Keratinocyte (primary cell): Measurements from ENCODE around the gene RNF121. TPM values are rescaled to one million over a fixed set of nuclear protein-coding genes. Genes with fewer than 3 reads are reported as not detected.

Source experiments
- DNase-seq: peaks from one replicate; pipeline ENCODE4 v3.0.0-alpha.2; 2011; ENCODE audit warnings: low read depth, missing footprints, low spot score
- FAIRE-seq: peaks from 2 replicates; lab custom pipeline; 2011; peaks lifted over from hg19 to GRCh38; lab: Jason Lieb, UNC
- H2AFZ ChIP-seq: 2 replicates; pipeline ENCODE4 v1.6.0; 2012; ENCODE audit warnings: low read length, control low read depth, inconsistent platforms; ENCODE audit not compliant: control insufficient read depth
- H3K27ac ChIP-seq: 2 replicates; pipeline ENCODE4 v1.5.1; 2011; ENCODE audit warnings: low read length; ENCODE audit not compliant: control insufficient read depth, insufficient read depth
- H3K27me3 ChIP-seq: 3 replicates; pipeline ENCODE4 v1.6.0; 2011; ENCODE audit warnings: low read length; ENCODE audit not compliant: control insufficient read depth, insufficient read depth; ENCODE audit errors: extremely low read depth
- H3K36me3 ChIP-seq, 2 experiments: 2 replicates in 1 of 2; 3 replicates in 1 of 2; pipeline ENCODE4 v1.5.1; 2011; ENCODE audit warnings: low read length in 2 of 2, mild to moderate bottlenecking in 1 of 2; ENCODE audit not compliant: control insufficient read depth in 2 of 2, insufficient read depth in 2 of 2; ENCODE audit errors: extremely low read depth in 1 of 2
- H3K4me1 ChIP-seq: 3 replicates; pipeline ENCODE4 v1.5.1; 2011; ENCODE audit warnings: low read length; ENCODE audit not compliant: control insufficient read depth, insufficient read depth; ENCODE audit errors: extremely low read depth
- H3K4me2 ChIP-seq: 3 replicates; pipeline ENCODE4 v1.6.0; 2011; ENCODE audit warnings: low read depth, low read length; ENCODE audit not compliant: control insufficient read depth, insufficient read depth; ENCODE audit errors: extremely low read depth
- H3K4me3 ChIP-seq, 3 experiments: fragments of 200-600 bp in 1 of 3; sonication (generic) in 1 of 3; 2 replicates in 2 of 3; 3 replicates in 1 of 3; pipeline ENCODE4 v1.5.1; 2011 to 2016; ENCODE audit warnings: low read length in 3 of 3, mild to moderate bottlenecking in 3 of 3, control low read depth in 2 of 3, inconsistent platforms in 1 of 3, low read depth in 1 of 3, mixed read lengths in 1 of 3, mixed run types in 1 of 3, moderate library complexity in 1 of 3; ENCODE audit not compliant: control insufficient read depth in 2 of 3, insufficient read depth in 2 of 3; ENCODE audit errors: extremely low read depth in 1 of 3
- H3K79me2 ChIP-seq: 2 replicates; pipeline ENCODE4 v1.6.0; 2012; ENCODE audit warnings: low read length; ENCODE audit not compliant: control insufficient read depth, insufficient read depth
- H3K9ac ChIP-seq: 3 replicates; pipeline ENCODE4 v1.6.0; 2011; ENCODE audit warnings: low read length; ENCODE audit not compliant: control insufficient read depth, insufficient read depth; ENCODE audit errors: extremely low read depth
- H3K9me1 ChIP-seq: 3 replicates; pipeline ENCODE4 v1.6.0; 2011; ENCODE audit warnings: low read length; ENCODE audit not compliant: control insufficient read depth, insufficient read depth; ENCODE audit errors: extremely low read depth
- H3K9me3 ChIP-seq: 2 replicates; pipeline ENCODE4 v1.5.1; 2012; ENCODE audit warnings: low read depth, low read length; ENCODE audit not compliant: control insufficient read depth
- H4K20me1 ChIP-seq: 3 replicates; pipeline ENCODE4 v1.6.0; 2011; ENCODE audit warnings: low read length; ENCODE audit not compliant: control insufficient read depth, insufficient read depth; ENCODE audit errors: extremely low read depth
- CTCF ChIP-seq, 3 experiments: IDR thresholded peaks in 1 of 3; conservative IDR thresholded peaks in 1 of 3; optimal IDR thresholded peaks in 1 of 3; 2 replicates in 2 of 3; 3 replicates in 1 of 3; pipeline versions ENCODE3 to v1.5.1; 2011; ENCODE audit warnings: low read length in 3 of 3, mild to moderate bottlenecking in 3 of 3, moderate library complexity in 2 of 3, control low read depth in 1 of 3, inconsistent platforms in 1 of 3; ENCODE audit not compliant: insufficient read depth in 2 of 3; ENCODE audit errors: extremely low read depth in 1 of 3
- EZH2 ChIP-seq: IDR thresholded peaks from one replicate; pipeline ENCODE4 v1.6.1; 2012; ENCODE audit warnings: inconsistent platforms, mild to moderate bottlenecking, low read length, moderate library complexity
- dilution Hi-C: fragments of 300-500 bp; cut with MboI; formaldehyde crosslinking; loops from one replicate; pipeline ENCODE4 v1.7.0; 2020; ENCODE audit warnings: low sequenced_read_pairs; ENCODE audit not compliant: extremely low pct_ligation_motif_present
- polyA plus RNA-seq, 5 experiments: library from polyadenylated mRNA; depleted of rRNA in 3 of 5; stranded (reverse) in 3 of 5; stranded (forward) in 1 of 5; unstranded in 1 of 5; fragments of >200 nt; gene quantifications; 1 replicate in 1 of 5; 2 replicates in 3 of 5; 3 replicates in 1 of 5; pipeline versions ENCODE4 v1.2.1 to v1.2.3, GENCODE V29; 2011 to 2012; ENCODE audit warnings: missing spikeins in 2 of 5, low read depth in 1 of 5, low replicate concordance in 1 of 5

The RNF121 gene
- polyA plus RNA-seq, 1 donor (not counting 4 experiments of a cell fraction or from before 2014, with no cell fraction given) = 46.4 TPM

GRCh38 chr11:72023335-72023734 lies 94.5 kb downstream of the RNF121 start:
- DNase-seq = no peak
- H3K4me1 ChIP-seq = peaks cover 16% of the 10 kb centered on the region
- H3K36me3 ChIP-seq = peaks cover 35 to 60% of the 10 kb centered on the region in 2 experiments
- peaks cover 2% of the 10 kb centered on the region for H4K20me1 ChIP-seq
- no peaks in the 10 kb centered on the region for H3K9me1 ChIP-seq
- H3K27me3 ChIP-seq = no peaks in the 10 kb centered on the region
- H3K27ac ChIP-seq = no peak overlapping the region
- no peak overlapping the region for H3K4me2 ChIP-seq
- H3K9me3 ChIP-seq = no peaks in the 10 kb centered on the region
- no peak overlapping the region for H3K4me3 ChIP-seq
- TF ChIP-seq CTCF (optimal IDR thresholded peaks at IDR 0.05 in 1 of 3, IDR thresholded peaks at IDR 0.05 in 1 of 3, conservative IDR thresholded peaks at IDR 0.05 in 1 of 3; ENCODE audit: extremely low read depth in 1 of 3, insufficient read depth in 2 of 3, low read length in 3 of 3) (no peak), EZH2 (no peak)
- peaks cover 2% of the 10 kb centered on the region for H3K79me2 ChIP-seq
- FAIRE-seq = no peak
- no peak overlapping the region for H3K9ac ChIP-seq
- dilution Hi-C loops = no loop called here
- no peak overlapping the region for H2AFZ ChIP-seq

GRCh38 chr11:72024069-72024754 lies 95.4 kb downstream of the RNF121 start:
- H3K4me3 ChIP-seq = no peak overlapping the region
- peaks cover 2% of the 10 kb centered on the region for H4K20me1 ChIP-seq
- no peaks in the 10 kb centered on the region for H3K27me3 ChIP-seq
- no peaks in the 10 kb centered on the region for H3K9me3 ChIP-seq
- dilution Hi-C loops = no loop called here
- no peak overlapping the region for H3K9ac ChIP-seq
- TF ChIP-seq EZH2 (no peak), CTCF (optimal IDR thresholded peaks at IDR 0.05 in 1 of 3, IDR thresholded peaks at IDR 0.05 in 1 of 3, conservative IDR thresholded peaks at IDR 0.05 in 1 of 3; ENCODE audit: extremely low read depth in 1 of 3, insufficient read depth in 2 of 3, low read length in 3 of 3) (no peak)
- FAIRE-seq (peak; percentile 9), DNase-seq (no peak)
- H3K4me1 ChIP-seq = peaks cover 16% of the 10 kb centered on the region
- no peak overlapping the region for H3K27ac ChIP-seq
- no peaks in the 10 kb centered on the region for H3K9me1 ChIP-seq
- H2AFZ ChIP-seq = no peak overlapping the region
- H3K79me2 ChIP-seq = peaks cover 4% of the 10 kb centered on the region
- H3K4me2 ChIP-seq = no peak overlapping the region
- H3K36me3 ChIP-seq = peaks cover 33 to 63% of the 10 kb centered on the region in 2 experiments
